AG10803 (cell line): Measurements from ENCODE around the gene ADIG.

Experiments used
- DNase-seq: peaks from one replicate; pipeline ENCODE4 v3.0.0; 2010; ENCODE audit warnings: low read depth
- H3K4me3 ChIP-seq: 2 replicates; pipeline ENCODE4 v1.5.1; 2011; ENCODE audit warnings: mild to moderate bottlenecking, low read length, control low read depth
- CTCF ChIP-seq: conservative IDR thresholded peaks from 2 replicates; pipeline ENCODE4 v1.5.1; 2011; ENCODE audit warnings: mild to moderate bottlenecking, low read length, control low read depth, inconsistent platforms

ADIG gene

GRCh38 chr20:38558596-38559360 is 22.2 kb upstream of the ADIG start:
- DNase-seq: no peak
- no peak for TF ChIP-seq CTCF
- H3K4me3 ChIP-seq: no peak overlapping the region

- peak; percentile 12 for DNase-seq
- TF ChIP-seq CTCF: no peak
- no peak overlapping the region for H3K4me3 ChIP-seq
These were observed 21.2 kb upstream of the ADIG start for GRCh38 chr20:38559764-38560163.

- DNase-seq: no peak
- TF ChIP-seq CTCF: no peak
- H3K4me3 ChIP-seq: no peak overlapping the region
These were observed 17.1 kb upstream of the ADIG start for GRCh38 chr20:38563802-38564431.

GRCh38 chr20:38564680-38565079 is 16.3 kb upstream of the ADIG start:
- H3K4me3 ChIP-seq: no peak overlapping the region
- TF ChIP-seq CTCF: no peak
- DNase-seq: no peak

- no peak for DNase-seq
- no peak for TF ChIP-seq CTCF
- H3K4me3 ChIP-seq: no peak overlapping the region
These were observed 14.9 kb upstream of the ADIG start for GRCh38 chr20:38566036-38566598.

- H3K4me3 ChIP-seq: no peak overlapping the region
- no peak for TF ChIP-seq CTCF
- no peak for DNase-seq
These were observed 11.1 kb upstream of the ADIG start for GRCh38 chr20:38569747-38570525.
